ENCODE results near the gene EXD2. TPM values are rescaled to one million over a fixed set of nuclear protein-coding genes. Genes with fewer than 3 reads are reported as not detected.
A peak's percentile ranks its signal among the peaks of the same experiment; 100 is the strongest.
"Not testable (repeated sequence)": the region's sequence is repeated elsewhere in the genome, so short reads cannot be mapped to it uniquely, and the experiment has no call there.

Gene EXD2
- total and polyA plus RNA-seq, 2 experiments from 2014 or later: 20.3 to 21.4 TPM

DNA sequence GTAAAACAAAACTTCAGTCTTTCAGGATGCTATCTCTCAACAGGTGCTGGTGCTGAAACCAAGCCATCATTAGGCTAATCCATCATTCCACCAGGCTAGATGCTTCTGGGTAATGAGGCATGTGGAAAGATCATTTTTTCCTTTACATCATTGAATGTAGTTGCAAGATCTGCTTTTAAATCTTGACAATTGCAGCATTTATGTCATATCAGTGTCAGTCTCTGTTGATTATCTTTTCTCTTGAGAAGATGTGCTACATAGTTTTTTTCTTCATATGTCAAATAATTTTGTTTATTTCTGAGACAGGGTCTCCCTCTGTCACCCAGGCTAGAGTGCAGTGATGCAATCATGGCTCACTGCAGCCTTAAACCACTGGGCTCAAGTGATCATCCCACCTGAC is 16.2 kb upstream of the EXD2 start:
- Histone ChIP-seq H3K9me3 (ENCODE audit: low read depth) (no peaks in the 10 kb centered on the region), H3K27ac (no peak overlapping the region), H3K4me3 (no peak overlapping the region), H3K27me3 (peaks cover 7% of the 10 kb centered on the region), H3K36me3 (no peaks in the 10 kb centered on the region), H3K4me1 (ENCODE audit: low read depth) (peaks cover 5% of the 10 kb centered on the region)
- no peak for DNase-seq (ENCODE audit: low read depth in 1 of 2, low spot score in 1 of 2)
- TF ChIP-seq CTCF (IDR thresholded peaks at IDR 0.05; ENCODE audit: low read depth, low read length): no peak

GRCh38 chr14:69181491-69181890 is 9.8 kb upstream of the EXD2 start:
- H3K4me3 ChIP-seq: no peak overlapping the region
- no peaks in the 10 kb centered on the region for H3K9me3 ChIP-seq (ENCODE audit: low read depth)
- H3K27ac ChIP-seq: no peak overlapping the region
- H3K4me1 ChIP-seq (ENCODE audit: low read depth): no peaks in the 10 kb centered on the region
- H3K27me3 ChIP-seq: peaks cover 3% of the 10 kb centered on the region
- H3K36me3 ChIP-seq: no peaks in the 10 kb centered on the region
- TF ChIP-seq CTCF (IDR thresholded peaks at IDR 0.05; ENCODE audit: low read depth, low read length): no peak
- peak in 1 of 2 donors; percentile 8 for DNase-seq (ENCODE audit: low read depth in 1 of 2, low spot score in 1 of 2)

- not testable (repeated sequence) for H3K4me1 ChIP-seq (ENCODE audit: low read depth); H3K27me3 ChIP-seq; H3K27ac ChIP-seq; DNase-seq (ENCODE audit: low read depth in 1 of 2, low spot score in 1 of 2); H3K4me3 ChIP-seq; H3K36me3 ChIP-seq; H3K9me3 ChIP-seq (ENCODE audit: low read depth)
Measured at GRCh38 chr14:69182580-69182979, 8.7 kb upstream of the EXD2 start.

DNA sequence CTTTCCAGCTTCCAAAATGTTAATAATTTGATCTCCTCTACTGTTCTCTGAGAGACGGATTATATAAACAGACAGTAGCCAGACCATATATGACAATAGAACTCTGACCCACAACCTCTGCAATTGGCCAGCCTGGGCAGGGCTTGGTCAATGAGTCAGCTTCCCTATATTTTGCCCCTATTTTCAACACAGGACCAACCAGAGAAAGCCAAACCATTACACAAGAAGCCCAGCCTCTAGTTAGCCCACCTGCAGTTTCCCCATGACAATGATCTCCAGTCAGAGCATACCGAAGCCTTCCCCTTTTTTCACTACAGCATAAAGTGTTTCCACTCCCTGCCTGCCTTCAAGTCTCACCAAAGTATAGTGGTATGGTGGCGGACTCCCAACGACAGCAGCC is 7.6 kb upstream of the EXD2 start:
- H3K4me3 ChIP-seq: no peak overlapping the region
- H3K27me3 ChIP-seq: no peaks in the 10 kb centered on the region
- H3K4me1 ChIP-seq (ENCODE audit: low read depth): no peaks in the 10 kb centered on the region
- no peak overlapping the region for H3K27ac ChIP-seq
- no peaks in the 10 kb centered on the region for H3K36me3 ChIP-seq
- H3K9me3 ChIP-seq (ENCODE audit: low read depth): no peaks in the 10 kb centered on the region
- TF ChIP-seq CTCF (IDR thresholded peaks at IDR 0.05; ENCODE audit: low read depth, low read length): no peak
- DNase-seq (ENCODE audit: low read depth in 1 of 2, low spot score in 1 of 2): peak in 1 of 2 donors; percentile 3

GRCh38 chr14:69190191-69190590 is 1.1 kb upstream of the EXD2 start:
- no peak overlapping the region for H3K4me3 ChIP-seq
- no peak for DNase-seq (ENCODE audit: low read depth in 1 of 2, low spot score in 1 of 2)
- TF ChIP-seq CTCF (IDR thresholded peaks at IDR 0.05; ENCODE audit: low read depth, low read length): no peak
- peaks cover 5% of the 10 kb centered on the region for H3K4me1 ChIP-seq (ENCODE audit: low read depth)
- H3K9me3 ChIP-seq (ENCODE audit: low read depth): no peaks in the 10 kb centered on the region
- no peaks in the 10 kb centered on the region for H3K36me3 ChIP-seq
- no peak overlapping the region for H3K27ac ChIP-seq
- H3K27me3 ChIP-seq: no peaks in the 10 kb centered on the region

GRCh38 chr14:69193721-69194120 is 2.4 kb downstream of the EXD2 start:
- H3K27ac ChIP-seq: no peak overlapping the region
- H3K36me3 ChIP-seq: no peaks in the 10 kb centered on the region
- DNase-seq (ENCODE audit: low read depth in 1 of 2, low spot score in 1 of 2): no peak
- peaks cover 5% of the 10 kb centered on the region for H3K4me1 ChIP-seq (ENCODE audit: low read depth)
- TF ChIP-seq CTCF (IDR thresholded peaks at IDR 0.05; ENCODE audit: low read depth, low read length): no peak
- H3K27me3 ChIP-seq: no peaks in the 10 kb centered on the region
- no peak overlapping the region for H3K4me3 ChIP-seq
- H3K9me3 ChIP-seq (ENCODE audit: low read depth): no peaks in the 10 kb centered on the region

All from cardiac muscle cell (in vitro differentiated cells and primary cell).